GM18861 (cell line): ENCODE measurements around the gene PARD6B.
A peak's percentile ranks its signal among the peaks of the same experiment; 100 is the strongest.
"Not testable (repeated sequence)": the region's sequence is repeated elsewhere in the genome, so short reads cannot be mapped to it uniquely, and the experiment has no call there.

ENCODE experiments used
- ATAC-seq: cut with Tn5 transposase; IDR thresholded peaks from one replicate; pipeline ENCODE4 v1.9.1; 2021; ENCODE audit not compliant: unreplicated experiment

Gene PARD6B

DNA sequence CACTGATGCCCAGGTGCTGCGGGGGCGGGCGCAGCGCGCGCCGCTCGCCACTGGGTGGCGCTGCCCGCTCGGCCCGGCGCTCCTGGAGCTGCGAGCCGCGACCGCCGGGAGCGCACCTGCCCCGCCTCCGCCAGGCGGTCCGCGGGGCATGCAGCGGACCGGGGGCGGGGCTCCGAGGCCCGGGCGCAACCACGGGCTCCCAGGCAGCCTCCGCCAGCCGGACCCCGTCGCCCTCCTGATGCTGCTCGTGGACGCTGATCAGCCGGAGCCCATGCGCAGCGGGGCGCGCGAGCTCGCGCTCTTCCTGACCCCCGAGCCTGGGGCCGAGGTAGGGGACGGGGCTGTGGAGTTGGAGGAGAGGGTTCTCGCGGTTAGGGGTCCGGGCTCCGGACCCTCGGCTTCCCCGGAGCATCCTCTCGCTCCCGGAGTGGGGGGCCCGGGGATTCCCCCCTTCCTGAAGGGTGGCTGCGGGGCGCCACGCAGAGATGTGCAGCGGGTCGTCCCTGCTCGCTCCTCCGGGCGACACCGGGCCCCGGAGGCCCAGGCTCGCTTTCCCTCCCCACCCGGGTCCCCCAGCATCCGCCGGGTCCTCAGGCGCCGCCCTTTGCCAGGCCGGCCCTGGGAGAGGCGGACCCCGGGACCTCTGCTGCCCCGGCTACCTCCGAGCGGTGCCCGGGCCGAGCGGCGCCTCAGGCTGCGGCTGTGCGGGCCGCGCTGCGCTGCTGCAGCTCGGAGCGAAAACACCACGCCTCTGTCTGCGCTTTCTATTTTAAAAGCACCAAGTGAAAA, 63.7 kb downstream of the PARD6B start, which contains the start of gene BCAS4:
Gene BCAS4, plus strand, starts transcription at position 216 of the 789 bp plus-strand sequence. Its CDS starts 23 bp downstream, at position 239.
- ATAC-seq: peak; percentile 54

DNA sequence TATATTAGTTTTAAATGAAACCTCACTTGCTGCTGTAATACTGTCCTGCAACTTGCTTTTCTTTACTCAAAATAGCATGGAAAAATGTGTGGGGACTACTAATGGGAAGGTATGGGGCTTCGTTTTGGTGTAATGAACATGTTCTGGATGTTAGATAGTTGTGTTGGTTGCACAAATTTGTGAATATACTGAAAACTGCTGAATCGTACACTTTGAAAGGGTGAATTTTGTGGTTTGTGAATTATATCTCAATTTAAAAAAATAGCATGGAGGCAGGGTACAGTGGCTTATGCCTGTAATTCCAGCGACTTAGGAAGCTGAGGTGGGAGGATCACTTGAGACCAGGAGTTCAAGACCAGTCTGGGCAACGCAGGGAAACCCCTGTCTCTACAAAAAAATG, 65.8 kb downstream of the PARD6B start:
- ATAC-seq: no peak

DNA sequence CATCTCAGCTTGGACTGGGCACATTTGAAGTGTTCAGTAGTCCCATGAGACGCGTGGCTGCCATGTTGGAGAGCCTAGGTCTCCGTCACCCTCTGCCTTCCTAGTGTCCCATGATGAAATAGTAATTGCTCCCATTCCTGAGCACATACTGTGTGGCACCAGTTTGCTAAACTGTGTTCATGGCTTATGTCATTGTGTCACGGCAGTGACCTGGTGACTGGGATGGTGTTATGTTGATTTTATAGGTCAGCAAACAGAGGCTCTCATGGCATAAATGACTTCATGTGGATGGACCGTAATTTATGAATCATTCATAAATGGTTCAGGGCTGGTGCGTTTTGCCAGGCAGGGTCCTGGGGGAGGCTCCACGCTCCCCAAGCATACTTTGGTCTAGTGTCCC, 67.3 kb downstream of the PARD6B start:
- no peak for ATAC-seq

DNA sequence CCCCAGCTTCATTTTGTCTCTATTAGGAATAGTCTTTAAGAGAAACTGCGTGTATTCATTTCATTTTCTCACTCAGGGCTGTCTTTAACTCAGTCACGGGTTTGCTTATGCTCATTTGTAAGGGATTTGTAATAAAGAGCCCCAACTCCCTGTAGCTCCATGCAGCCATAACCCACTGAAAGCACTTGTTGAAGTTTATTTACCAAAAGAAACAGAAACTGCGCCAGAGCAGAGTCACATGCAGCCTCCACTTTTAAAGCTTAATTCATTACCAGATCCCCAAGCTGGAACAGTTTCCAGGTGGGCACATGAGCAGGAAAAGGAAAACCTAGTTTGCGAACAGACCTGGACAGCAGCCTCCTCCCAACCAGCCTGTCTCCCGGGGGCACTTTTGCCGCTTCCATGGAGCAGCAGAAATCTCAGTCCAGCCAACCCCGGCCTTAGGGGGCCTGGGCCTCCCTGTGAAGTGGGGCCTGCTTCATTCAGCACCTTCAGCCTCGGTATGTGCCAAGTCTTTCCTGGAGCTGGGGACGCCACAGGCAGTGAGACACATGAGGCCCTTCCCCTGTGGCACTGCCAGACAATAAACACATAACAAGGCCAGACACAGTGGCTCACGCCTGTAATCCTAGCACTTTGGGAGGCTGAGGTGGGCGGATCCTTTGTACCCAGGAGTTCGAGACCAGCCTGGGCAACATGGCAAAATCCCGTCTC, 68.0 kb downstream of the PARD6B start:
- ATAC-seq: no peak

DNA sequence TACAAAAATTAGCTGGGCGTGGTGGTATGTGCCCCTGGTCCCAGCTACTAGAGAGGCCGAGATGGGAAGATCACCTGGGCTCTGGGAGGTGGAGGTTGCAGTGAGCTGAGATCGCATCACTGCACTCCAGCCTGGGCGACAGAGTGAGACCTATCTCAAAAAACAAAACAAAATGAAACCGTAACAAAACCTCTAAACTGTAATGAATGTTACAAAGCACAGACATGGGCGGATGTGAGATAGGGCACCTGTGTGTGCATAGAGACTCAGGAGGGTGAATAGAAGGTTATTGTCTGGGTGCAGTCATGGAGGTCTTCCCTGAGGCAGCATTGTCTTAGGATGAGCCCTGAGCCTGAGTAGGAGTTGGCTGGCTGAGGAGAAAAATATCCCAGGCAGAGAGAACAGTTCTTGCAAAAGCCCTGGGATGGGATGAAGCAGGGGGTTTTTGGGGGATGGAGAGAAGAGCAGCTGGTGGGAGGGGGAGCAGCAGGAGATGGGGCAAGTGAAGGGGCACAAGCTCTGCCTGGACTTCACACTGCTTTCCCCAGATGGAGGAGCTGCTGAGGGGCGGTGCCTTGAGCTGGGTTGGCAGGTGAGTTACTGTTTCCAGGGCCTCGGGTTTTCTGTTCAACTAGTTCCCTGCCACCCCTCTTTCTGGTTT, 68.6 kb downstream of the PARD6B start:
- ATAC-seq: peak; percentile 47

DNA sequence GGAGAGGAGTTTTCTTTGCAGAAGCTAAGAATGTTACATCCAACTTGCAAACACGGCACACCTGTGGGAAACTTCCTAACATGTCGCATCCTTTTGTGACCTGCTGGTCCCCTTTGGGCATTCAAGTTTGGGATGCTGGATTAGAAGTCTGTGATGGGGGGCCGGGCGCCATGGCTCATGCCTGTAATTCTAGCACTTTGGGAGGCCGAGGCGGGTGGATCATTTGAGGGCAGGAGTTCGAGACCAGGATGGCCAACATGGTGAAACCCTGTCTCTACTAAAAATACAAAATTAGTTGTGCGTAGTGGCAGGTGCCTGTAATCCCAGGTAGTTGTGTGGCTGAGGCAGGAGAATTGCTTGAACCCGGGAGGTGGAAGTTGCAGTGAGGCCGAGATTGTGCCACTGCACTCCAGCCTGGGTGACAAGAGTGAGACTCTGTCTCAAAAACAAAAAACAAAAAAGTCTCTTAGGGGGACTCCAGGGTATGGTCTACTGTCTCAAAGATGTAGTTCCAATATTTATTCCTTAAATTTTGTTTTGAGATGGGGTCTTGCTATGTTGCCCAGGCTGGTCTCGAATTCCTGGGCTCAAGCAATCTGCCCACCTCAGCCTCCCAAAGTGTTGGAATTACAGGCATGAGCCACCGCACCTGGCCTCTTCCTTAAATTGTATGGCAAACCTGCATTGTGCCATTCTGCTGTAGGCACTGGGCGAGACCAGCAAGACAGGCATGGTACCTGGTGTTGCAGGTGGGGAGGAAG, 69.8 kb downstream of the PARD6B start:
- not testable (repeated sequence) for ATAC-seq

DNA sequence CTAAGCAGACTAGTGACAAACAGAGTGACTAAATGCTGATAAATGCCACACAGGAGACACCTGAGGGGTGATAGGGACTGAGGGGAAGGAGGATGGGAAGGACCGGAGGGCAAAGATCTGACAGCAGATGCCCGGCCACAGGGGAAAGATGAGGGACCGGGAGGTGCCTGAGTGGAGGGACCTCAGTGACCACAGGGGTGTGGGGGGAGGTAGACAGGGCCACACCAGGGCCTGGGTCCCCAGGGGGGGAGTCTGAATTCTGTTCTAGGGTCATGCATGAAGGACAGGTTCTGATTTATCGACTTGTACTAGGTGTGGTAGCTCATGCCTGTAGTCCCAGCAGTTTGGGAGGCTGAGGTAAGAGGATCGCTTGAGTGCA, 70.4 kb downstream of the PARD6B start:
- no peak for ATAC-seq

DNA sequence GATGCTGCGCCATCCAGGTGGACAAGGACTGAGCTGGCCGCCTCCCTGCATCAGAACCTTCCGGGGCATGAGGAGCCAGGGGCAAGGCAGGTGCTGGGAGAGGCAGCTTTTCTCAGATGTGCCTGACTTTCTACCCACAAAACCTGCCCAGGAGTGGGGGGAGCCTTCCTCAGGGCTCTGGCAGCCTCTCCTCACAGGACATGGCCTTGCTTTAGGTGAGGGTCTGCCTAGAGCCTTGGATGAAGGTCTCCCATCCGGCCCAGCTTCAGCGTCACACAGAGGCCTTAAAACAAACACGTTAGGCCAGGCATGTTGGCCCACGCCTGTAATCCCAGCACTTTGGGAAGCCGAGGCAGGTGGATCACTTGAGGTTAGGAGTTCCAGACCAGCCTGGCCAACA, 70.9 kb downstream of the PARD6B start:
- ATAC-seq: no peak

DNA sequence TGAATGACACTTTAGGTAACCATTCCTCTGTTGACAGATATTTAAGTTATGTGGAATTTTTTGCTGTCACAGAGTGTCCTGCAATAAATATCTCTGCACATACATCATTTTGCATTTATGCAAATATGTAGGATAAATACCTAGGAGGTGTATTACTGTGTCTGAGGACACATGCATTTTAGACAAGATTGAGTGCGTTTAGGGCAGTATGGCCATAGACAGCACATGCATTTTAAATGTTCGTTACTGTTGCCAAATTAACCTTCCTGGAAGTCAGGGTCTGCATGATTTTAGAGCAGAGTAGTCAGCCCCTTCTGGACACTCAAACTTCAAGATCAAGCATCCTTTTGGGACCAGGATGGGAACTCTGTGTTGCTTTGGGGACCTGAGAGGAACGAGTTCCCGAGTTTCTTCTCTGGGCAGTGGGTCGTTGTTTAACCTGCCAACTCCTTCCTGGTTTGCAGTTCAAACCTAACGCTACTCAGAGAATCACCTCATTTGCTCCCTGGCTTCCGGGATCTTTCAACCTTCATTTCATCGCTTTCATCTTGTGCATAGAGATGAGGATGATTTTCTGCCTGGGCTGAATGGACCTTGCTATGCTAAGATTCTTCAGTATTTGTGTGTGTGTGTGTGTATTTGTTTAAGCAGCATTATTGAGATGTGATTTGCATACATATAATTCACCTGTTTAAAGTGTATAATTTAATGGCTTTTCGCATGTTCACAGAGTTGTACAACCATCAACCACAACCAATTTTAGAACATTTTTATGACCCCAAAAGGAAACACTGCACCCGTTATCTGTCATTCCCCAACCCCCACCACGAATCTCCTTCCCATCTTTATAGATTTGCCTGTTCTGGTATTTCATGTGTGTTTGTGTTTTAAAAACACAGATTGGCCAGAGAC, 73.3 kb downstream of the PARD6B start:
- ATAC-seq: no peak

DNA sequence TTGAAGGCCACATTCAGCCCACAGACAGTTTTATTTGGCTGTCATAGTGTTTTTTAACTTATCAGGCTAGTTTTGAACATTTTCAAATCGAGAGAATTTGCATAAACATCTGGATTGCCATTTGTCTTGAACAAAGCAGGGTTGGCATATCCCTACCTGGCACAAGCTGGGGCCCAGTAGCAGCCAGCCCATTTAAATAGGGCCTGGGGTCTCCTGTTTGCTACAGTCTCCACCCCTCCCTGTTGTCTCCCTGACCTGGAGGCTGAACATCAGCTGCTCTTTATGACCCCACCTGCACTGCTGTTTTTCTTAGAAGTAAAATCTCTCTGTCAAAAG, 73.9 kb downstream of the PARD6B start:
- ATAC-seq: no peak

DNA sequence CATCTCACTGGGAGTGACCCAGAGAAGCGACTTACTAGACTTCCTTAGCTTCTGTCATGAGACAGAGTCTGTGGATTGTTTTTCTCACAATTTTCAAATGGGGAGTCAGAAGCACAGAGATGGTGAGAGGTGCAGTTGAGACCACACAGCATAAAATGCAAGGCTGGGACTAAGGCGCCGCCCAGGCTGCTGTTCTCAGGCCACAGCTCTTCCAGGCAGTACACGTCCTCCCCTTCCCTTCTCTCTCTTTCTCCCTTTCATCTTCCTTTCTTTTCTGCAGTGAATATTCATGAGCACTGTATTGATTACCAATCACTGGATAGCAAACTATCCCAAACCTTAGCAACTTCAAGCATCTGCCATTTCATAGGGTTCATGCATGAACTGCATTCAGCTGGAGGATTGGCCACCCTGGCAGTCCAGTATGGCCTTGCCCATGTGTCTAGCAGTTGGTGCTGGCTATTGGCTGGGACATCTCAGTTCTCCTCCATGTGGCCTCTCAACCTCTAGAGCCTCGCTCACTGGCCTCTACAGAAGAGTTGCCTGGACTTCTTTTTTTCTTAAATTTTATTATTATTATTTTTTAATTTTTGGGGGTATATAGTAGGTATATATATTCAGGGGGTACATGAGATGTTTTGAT, 74.9 kb downstream of the PARD6B start:
- no peak for ATAC-seq
